Colon (tissue), 2 donors: ENCODE measurements around the gene SLC24A3.

Source experiments
- FAIRE-seq: peaks from 2 replicates; lab custom pipeline; 2012; peaks lifted over from hg19 to GRCh38; lab: Jason Lieb, UNC
- donor health status: control.
- donor health status: control.

SLC24A3 gene

GRCh38 chr20:19347943-19348456 is 135.6 kb downstream of the SLC24A3 start:
- FAIRE-seq: no peak

GRCh38 chr20:19348582-19348981 is 136.1 kb downstream of the SLC24A3 start:
- no peak for FAIRE-seq

GRCh38 chr20:19349879-19350278 is 137.4 kb downstream of the SLC24A3 start:
- no peak for FAIRE-seq

- no peak for FAIRE-seq
Measured at GRCh38 chr20:19351542-19351941, 139.1 kb downstream of the SLC24A3 start.

GRCh38 chr20:19354950-19355349 is 142.5 kb downstream of the SLC24A3 start:
- no peak for FAIRE-seq

- FAIRE-seq: no peak
Measured at GRCh38 chr20:19361790-19362189, 149.3 kb downstream of the SLC24A3 start.

- no peak for FAIRE-seq
Measured at GRCh38 chr20:19363476-19363875, 151.0 kb downstream of the SLC24A3 start.

- FAIRE-seq: no peak
Measured at GRCh38 chr20:19367591-19367990, 155.1 kb downstream of the SLC24A3 start.

- FAIRE-seq: no peak
Measured at GRCh38 chr20:19368351-19368750, 155.9 kb downstream of the SLC24A3 start.

- no peak for FAIRE-seq
Measured at GRCh38 chr20:19370076-19371075, 157.9 kb downstream of the SLC24A3 start.

- no peak for FAIRE-seq
Measured at GRCh38 chr20:19371112-19371511, 158.7 kb downstream of the SLC24A3 start.

GRCh38 chr20:19374216-19374615 is 161.8 kb downstream of the SLC24A3 start:
- FAIRE-seq: no peak

GRCh38 chr20:19375395-19375794 is 163.0 kb downstream of the SLC24A3 start:
- no peak for FAIRE-seq

- no peak for FAIRE-seq
Measured at GRCh38 chr20:19375801-19376200, 163.4 kb downstream of the SLC24A3 start.

GRCh38 chr20:19376451-19377229 is 164.2 kb downstream of the SLC24A3 start:
- no peak for FAIRE-seq

GRCh38 chr20:19378058-19378457 is 165.6 kb downstream of the SLC24A3 start:
- no peak for FAIRE-seq

- FAIRE-seq: no peak
Measured at GRCh38 chr20:19380211-19380610, 167.8 kb downstream of the SLC24A3 start.

- FAIRE-seq: no peak
Measured at GRCh38 chr20:19381947-19382346, 169.5 kb downstream of the SLC24A3 start.

GRCh38 chr20:19382386-19383340 is 170.2 kb downstream of the SLC24A3 start:
- FAIRE-seq: no peak

GRCh38 chr20:19384940-19385339 is 172.5 kb downstream of the SLC24A3 start:
- FAIRE-seq: no peak

GRCh38 chr20:19387251-19387650 is 174.8 kb downstream of the SLC24A3 start:
- FAIRE-seq: no peak
